Kidney (tissue), 14 donors: ENCODE data around the gene DELE1. TPM values are rescaled to one million over a fixed set of nuclear protein-coding genes. Genes with fewer than 3 reads are reported as not detected.

Source experiments
- DNase-seq, 5 donors: peaks; one replicate each; pipeline ENCODE4 v3.0.0-alpha.2; 2013 to 2020
- FAIRE-seq: peaks from 2 replicates; lab custom pipeline; 2012; peaks lifted over from hg19 to GRCh38; lab: Jason Lieb, UNC
- H3K27ac ChIP-seq, 2 donors: one replicate each; pipeline ENCODE4 v1.7.0; 2013; ENCODE audit warnings: low read depth in 2 of 2, low read length in 2 of 2, inconsistent platforms in 1 of 2
- H3K27me3 ChIP-seq: one replicate; pipeline ENCODE4 v1.7.1; 2013; ENCODE audit warnings: low read length, inconsistent platforms; ENCODE audit not compliant: control insufficient read depth, insufficient read depth
- H3K36me3 ChIP-seq, 3 donors: one replicate each; pipeline versions ENCODE4 v1.7.0 to v1.7.1; 2013; ENCODE audit warnings: low read length in 3 of 3, control low read depth in 1 of 3, inconsistent platforms in 1 of 3; ENCODE audit not compliant: insufficient read depth in 3 of 3, control insufficient read depth in 2 of 3
- H3K4me1 ChIP-seq, 3 donors: one replicate each; pipeline versions ENCODE4 v1.7.0 to v1.7.1; 2013; ENCODE audit warnings: low read length in 3 of 3, inconsistent platforms in 1 of 3, low read depth in 1 of 3; ENCODE audit not compliant: control insufficient read depth in 2 of 3, insufficient read depth in 2 of 3
- H3K4me3 ChIP-seq, 3 donors: one replicate each; pipeline versions ENCODE4 v1.7.0 to v1.8.1; 2013; ENCODE audit warnings: low read length in 3 of 3, control low read depth in 1 of 3, inconsistent platforms in 1 of 3
- H3K9ac ChIP-seq, 3 donors: one replicate each; pipeline versions ENCODE4 v1.7.0 to v1.7.1; 2013; ENCODE audit warnings: low read length in 3 of 3, control low read depth in 1 of 3, inconsistent platforms in 1 of 3
- H3K9me3 ChIP-seq, 3 donors: one replicate each; pipeline versions ENCODE4 v1.7.0 to v1.7.1; 2013; ENCODE audit warnings: low read length in 3 of 3, control low read depth in 1 of 3, inconsistent platforms in 1 of 3; ENCODE audit not compliant: control insufficient read depth in 2 of 3, insufficient read depth in 1 of 3
- CTCF ChIP-seq: IDR thresholded peaks from 3 replicates; pipeline ENCODE4 v1.5.1; 2012; ENCODE audit warnings: mild to moderate bottlenecking, moderate library complexity, borderline replicate concordance; ENCODE audit not compliant: insufficient read depth; ENCODE audit errors: extremely low read depth
- intact Hi-C: fragments of 100-400 bp; cut with DNase I; formaldehyde crosslinking; loops from one replicate; pipeline ENCODE4 v1.11.1; 2022
- polyA plus RNA-seq: library from polyadenylated mRNA; stranded (reverse); fragments of 350-450 nt; fragmentation: Illumina TruSeq; extraction: RNeasy Lipid Tissue Mini Kit (QIAGEN cat#74804); gene quantifications from one replicate; pipeline ENCODE4 v1.2.3, GENCODE V29; 2014; ENCODE audit warnings: low read depth, low replicate concordance; ENCODE audit not compliant: insufficient read depth
- total RNA-seq: library from RNA; stranded (reverse); fragmentation: NEBNext Ultra II Directional; extraction: Animal tissue kit (Norgen Biotek cat#: 25700); gene quantifications from one replicate; pipeline ENCODE4 v1.2.1, GENCODE V29; 2021
- donor health status: control.
- donor health status: control.
- donor health status: control.
- donor health status: control.
- donor health status: control.
- donor health status: DM: yes; HTN: yes; CAD: no.
- donor health status: Normal renal cell carcinoma (clear cell type).

Gene DELE1
- total and polyA plus RNA-seq, 2 donors from 2014 or later = 67.7 to 82.3 TPM

GRCh38 chr5:141908796-141909195, 14.9 kb upstream of the DELE1 start:
- DNase-seq (no peak), FAIRE-seq (no peak)
- H3K4me3 ChIP-seq = no peak overlapping the region
- H3K27me3 ChIP-seq = no peaks in the 10 kb centered on the region
- no peaks in the 10 kb centered on the region for H3K36me3 ChIP-seq
- no peak overlapping the region for H3K27ac ChIP-seq
- peaks cover 0 to 4% (median 0%) of the 10 kb centered on the region in 3 donors for H3K4me1 ChIP-seq
- no peak for TF ChIP-seq CTCF
- no peaks in the 10 kb centered on the region for H3K9me3 ChIP-seq
- no peak overlapping the region for H3K9ac ChIP-seq
- intact Hi-C loops = no loop called here

- FAIRE-seq = no peak
- intact Hi-C loops = no loop called here
- Histone ChIP-seq H3K27me3 (no peaks in the 10 kb centered on the region), H3K4me3 (no peak overlapping the region), H3K4me1 (peaks cover 0 to 7% (median 0%) of the 10 kb centered on the region in 3 donors), H3K27ac (no peak overlapping the region), H3K36me3 (no peaks in the 10 kb centered on the region), H3K9ac (no peak overlapping the region), H3K9me3 (no peaks in the 10 kb centered on the region)
- no peak for TF ChIP-seq CTCF
- no peak for DNase-seq
These were observed 14.5 kb upstream of the DELE1 start for GRCh38 chr5:141909212-141909611.

- Histone ChIP-seq H3K27ac (no peak overlapping the region), H3K9ac (no peak overlapping the region), H3K9me3 (no peaks in the 10 kb centered on the region), H3K36me3 (no peaks in the 10 kb centered on the region), H3K27me3 (no peaks in the 10 kb centered on the region), H3K4me3 (no peak overlapping the region), H3K4me1 (peaks cover 0 to 7% (median 0%) of the 10 kb centered on the region in 3 donors)
- no peak for DNase-seq
- no peak for FAIRE-seq
- TF ChIP-seq CTCF = no peak
- intact Hi-C loops = no loop called here
These were observed 13.4 kb upstream of the DELE1 start for GRCh38 chr5:141910271-141910673.
